Ectodermal cell (in vitro differentiated cells): ENCODE measurements around the gene CACNA1B.

Source experiments
- H3K27ac ChIP-seq: 2 replicates; pipeline ENCODE4 v1.7.0; 2013; ENCODE audit warnings: mild to moderate bottlenecking, low read depth, low read length; ENCODE audit not compliant: insufficient read depth, poor library complexity, severe bottlenecking
- H3K27me3 ChIP-seq: 2 replicates; pipeline ENCODE4 v1.7.0; 2013; ENCODE audit warnings: mild to moderate bottlenecking, low read length; ENCODE audit not compliant: insufficient read depth, control insufficient read depth, poor library complexity, severe bottlenecking
- H3K36me3 ChIP-seq: one replicate; pipeline ENCODE4 v1.7.0; 2013; ENCODE audit warnings: low read length; ENCODE audit not compliant: control insufficient read depth, insufficient read depth
- H3K4me1 ChIP-seq: one replicate; pipeline ENCODE4 v1.7.0; 2013; ENCODE audit warnings: low read length; ENCODE audit not compliant: control insufficient read depth, insufficient read depth
- H3K4me3 ChIP-seq: 2 replicates; pipeline ENCODE4 v1.7.0; 2013; ENCODE audit warnings: low read depth, low read length, control low read depth; ENCODE audit not compliant: insufficient read depth
- H3K9me3 ChIP-seq: 2 replicates; pipeline ENCODE4 v1.7.0; 2013; ENCODE audit warnings: mild to moderate bottlenecking, low read length, moderate library complexity; ENCODE audit not compliant: control insufficient read depth
- WGBS, 2 experiments: methylation state at CpG; one replicate each; pipeline ENCODE4 v1.1.7; 2013; ENCODE audit warnings: missing lambda C conversion rate in 2 of 2; 5-methylcytosine and 5-hydroxymethylcytosine counted together

The CACNA1B gene

DNA sequence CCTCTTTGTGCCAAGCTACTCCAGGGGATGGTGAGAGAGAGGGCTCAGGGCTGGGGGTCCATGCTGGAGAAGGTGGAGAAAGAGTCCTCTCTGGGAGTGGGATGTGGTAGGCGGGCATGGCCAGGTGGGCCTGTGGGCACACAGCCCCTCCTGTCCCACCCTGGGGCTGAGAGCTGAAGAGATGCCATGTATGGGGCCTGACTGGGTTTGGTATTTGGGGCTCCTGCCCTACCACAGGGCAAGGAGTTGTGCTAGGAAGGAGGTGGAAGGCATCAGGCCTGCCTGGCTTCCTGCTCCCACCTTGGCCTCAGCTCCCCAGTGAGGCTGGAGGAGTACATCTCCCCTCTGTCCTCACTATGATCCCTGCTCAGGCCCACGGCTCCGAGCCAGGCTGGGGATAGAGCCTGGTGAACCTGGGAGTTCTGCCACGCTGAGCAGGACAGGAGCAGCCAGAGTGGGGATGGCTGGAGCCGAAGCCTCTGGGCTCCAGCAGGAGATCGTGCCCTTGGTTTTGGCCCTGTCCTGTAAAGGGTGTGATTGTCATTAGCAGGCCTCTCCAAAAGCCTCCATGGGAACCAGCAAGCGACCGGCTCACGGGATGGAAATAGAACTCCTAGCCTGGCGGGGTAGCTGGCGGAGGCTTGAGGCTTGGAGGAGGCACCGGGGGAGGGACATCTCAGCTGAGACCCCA is 75.5 kb downstream of the CACNA1B start:
- 86 to 91% methylated on average over 12 of the region's 12 CpGs for WGBS, 2 experiments
- Histone ChIP-seq H3K9me3 (peaks cover 3% of the 10 kb centered on the region), H3K27me3 (no peaks in the 10 kb centered on the region)

GRCh38 chr9:137953683-137954438 is 76.3 kb downstream of the CACNA1B start:
- Histone ChIP-seq H3K27ac (no peak overlapping the region), H3K36me3 (no peaks in the 10 kb centered on the region), H3K27me3 (no peaks in the 10 kb centered on the region), H3K4me3 (no peak overlapping the region), H3K9me3 (peaks cover under 1% of the 10 kb centered on the region), H3K4me1 (no peaks in the 10 kb centered on the region)
- WGBS, 2 experiments, result 87 to 89% methylated on average over 10 of the region's 10 CpGs

More for the DNA sequence above, 75.5 kb downstream of the CACNA1B start:
- Histone ChIP-seq H3K27ac (no peak overlapping the region), H3K4me3 (no peak overlapping the region), H3K36me3 (no peaks in the 10 kb centered on the region), H3K4me1 (no peaks in the 10 kb centered on the region)

- Histone ChIP-seq H3K4me1 (no peaks in the 10 kb centered on the region), H3K27me3 (no peaks in the 10 kb centered on the region), H3K4me3 (no peak overlapping the region), H3K27ac (no peak overlapping the region), H3K9me3 (no peaks in the 10 kb centered on the region), H3K36me3 (no peaks in the 10 kb centered on the region)
- WGBS, 2 experiments, result 77 to 84% methylated on average over 5 of the region's 5 CpGs
These were observed 77.6 kb downstream of the CACNA1B start for GRCh38 chr9:137955224-137955570.

- no peak overlapping the region for H3K4me3 ChIP-seq
- no peaks in the 10 kb centered on the region for H3K9me3 ChIP-seq
- H3K27me3 ChIP-seq, result no peaks in the 10 kb centered on the region
- H3K36me3 ChIP-seq, result no peaks in the 10 kb centered on the region
- H3K4me1 ChIP-seq, result no peaks in the 10 kb centered on the region
- 91 to 94% methylated on average over 14 of the region's 14 CpGs for WGBS, 2 experiments
- no peak overlapping the region for H3K27ac ChIP-seq
These were observed 78.0 kb downstream of the CACNA1B start for GRCh38 chr9:137955586-137955985.

DNA sequence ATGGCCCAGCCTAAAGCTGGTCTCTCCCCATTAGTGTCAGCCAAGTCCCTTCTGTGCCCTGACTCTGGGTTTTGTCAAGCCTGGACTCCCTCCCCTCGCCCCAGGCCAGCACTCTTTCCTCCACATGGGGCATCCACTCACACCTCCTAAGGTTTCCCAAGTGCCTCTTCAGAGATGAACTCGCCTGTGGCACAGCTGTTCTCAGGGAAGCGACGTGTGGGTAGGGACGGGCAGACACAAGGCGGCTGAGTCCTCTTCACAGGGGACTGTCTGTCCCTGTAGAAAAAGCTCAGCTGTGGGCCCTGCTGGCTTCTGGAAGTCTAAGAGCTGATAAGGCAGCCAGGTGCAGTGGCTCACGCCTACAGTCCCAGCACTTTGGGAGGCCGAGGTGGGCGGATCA is 78.5 kb downstream of the CACNA1B start:
- Histone ChIP-seq H3K27me3 (no peaks in the 10 kb centered on the region), H3K36me3 (no peaks in the 10 kb centered on the region), H3K9me3 (no peaks in the 10 kb centered on the region), H3K27ac (no peak overlapping the region), H3K4me3 (no peak overlapping the region), H3K4me1 (no peaks in the 10 kb centered on the region)
- WGBS, 2 experiments, result 88 to 89% methylated on average over 9 of the region's 9 CpGs

- Histone ChIP-seq H3K27ac (no peak overlapping the region), H3K4me1 (no peaks in the 10 kb centered on the region), H3K9me3 (no peaks in the 10 kb centered on the region), H3K27me3 (no peaks in the 10 kb centered on the region), H3K36me3 (no peaks in the 10 kb centered on the region), H3K4me3 (no peak overlapping the region)
- 87 to 88% methylated on average over 15 of the region's 15 CpGs for WGBS, 2 experiments
These were observed 79.3 kb downstream of the CACNA1B start for GRCh38 chr9:137956688-137957385.

DNA sequence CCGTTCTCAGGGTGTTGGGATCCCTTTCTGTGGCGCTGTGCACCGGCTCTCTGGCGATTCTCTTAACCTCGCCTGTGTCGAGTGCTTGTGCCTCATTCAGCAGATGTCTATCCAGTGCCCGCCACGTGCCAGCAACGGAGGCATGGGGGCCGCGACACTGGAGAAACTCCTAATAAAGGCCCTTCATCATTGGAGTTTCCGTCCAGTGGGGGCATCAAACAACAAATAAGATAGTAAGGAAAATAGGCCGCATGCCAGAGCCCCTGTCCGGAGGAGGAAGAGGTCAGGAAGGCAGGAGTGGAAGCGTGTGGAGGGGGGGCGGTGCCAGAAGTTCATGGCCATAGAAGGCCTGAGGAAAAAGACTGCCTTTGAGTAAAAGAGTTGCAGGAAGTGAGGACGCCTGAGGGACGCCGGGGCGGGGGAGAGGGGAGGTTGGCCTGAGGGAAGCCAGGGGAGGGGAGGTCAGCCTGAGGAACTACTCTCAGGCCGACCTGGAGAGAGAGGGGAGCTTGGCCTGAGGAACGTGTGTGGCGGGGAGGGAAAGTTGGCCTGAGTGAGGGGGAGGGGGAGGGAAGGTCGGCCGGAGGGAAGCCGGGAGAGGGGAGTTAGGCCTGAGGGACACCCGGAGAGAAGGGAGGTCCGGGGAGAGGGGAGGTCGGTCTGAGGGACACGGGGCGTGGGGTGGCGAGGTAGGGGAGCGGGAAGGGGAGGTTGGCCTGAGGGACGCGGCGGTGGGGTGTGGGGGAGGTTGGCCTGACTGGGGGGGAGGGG is 82.2 kb downstream of the CACNA1B start:
- Histone ChIP-seq H3K36me3 (no peaks in the 10 kb centered on the region), H3K27me3 (no peaks in the 10 kb centered on the region)
- WGBS, 2 experiments, result 72 to 76% methylated on average over 36 of the region's 36 CpGs

DNA sequence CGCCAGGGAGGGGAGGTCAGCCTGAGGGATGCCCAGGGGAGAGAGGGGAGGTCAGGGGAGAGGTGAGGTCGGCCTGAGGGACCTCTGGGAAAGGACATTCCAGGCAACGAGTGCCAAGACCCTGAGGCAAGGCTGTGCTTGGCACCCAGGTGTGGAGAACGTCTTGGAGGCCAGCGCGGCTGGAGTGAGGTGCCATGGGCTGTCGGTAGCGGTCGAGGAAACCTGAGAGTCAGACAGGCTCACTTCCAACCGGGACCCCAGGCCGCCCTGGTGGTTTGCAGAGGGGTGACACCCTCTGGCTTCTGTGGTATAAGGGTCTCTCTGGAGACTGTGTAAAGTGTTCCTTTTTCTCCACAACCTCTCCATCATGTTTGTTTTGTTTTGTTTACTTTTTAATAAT is 82.9 kb downstream of the CACNA1B start:
- Histone ChIP-seq H3K27me3 (no peaks in the 10 kb centered on the region), H3K27ac (no peak overlapping the region), H3K4me3 (no peak overlapping the region), H3K4me1 (no peaks in the 10 kb centered on the region), H3K36me3 (no peaks in the 10 kb centered on the region), H3K9me3 (no peaks in the 10 kb centered on the region)
- WGBS, 2 experiments, result 49 to 51% methylated on average over 11 of the region's 11 CpGs

More for the DNA sequence above, 82.2 kb downstream of the CACNA1B start:
- Histone ChIP-seq H3K4me3 (no peak overlapping the region), H3K4me1 (no peaks in the 10 kb centered on the region), H3K27ac (no peak overlapping the region), H3K9me3 (no peaks in the 10 kb centered on the region)

- WGBS, 2 experiments, result 89 to 91% methylated on average over 6 of the region's 6 CpGs
- no peaks in the 10 kb centered on the region for H3K36me3 ChIP-seq
- H3K4me1 ChIP-seq, result no peaks in the 10 kb centered on the region
- H3K4me3 ChIP-seq, result no peak overlapping the region
- no peak overlapping the region for H3K27ac ChIP-seq
- H3K9me3 ChIP-seq, result no peaks in the 10 kb centered on the region
- H3K27me3 ChIP-seq, result no peaks in the 10 kb centered on the region
These were observed 85.9 kb downstream of the CACNA1B start for GRCh38 chr9:137963525-137963924.
